Loucy (cell line): ENCODE results near the gene USH1C.

Experiments used
- EZH2phosphoT487 ChIP-seq: fragments of 200-600 bp; IDR thresholded peaks from 2 replicates; pipeline ENCODE4 v1.6.1; 2018; ENCODE audit warnings: antibody characterized with exemption, mild to moderate bottlenecking, moderate library complexity, borderline replicate concordance
- TF ChIP-seq, protein P1 (sequence below): fragments of 200-600 bp; sonication (generic); conservative IDR thresholded peaks from 2 replicates; pipeline ENCODE4 v1.5.1; 2014; ENCODE audit warnings: mild to moderate bottlenecking, antibody characterized with exemption, low read length

DNA sequence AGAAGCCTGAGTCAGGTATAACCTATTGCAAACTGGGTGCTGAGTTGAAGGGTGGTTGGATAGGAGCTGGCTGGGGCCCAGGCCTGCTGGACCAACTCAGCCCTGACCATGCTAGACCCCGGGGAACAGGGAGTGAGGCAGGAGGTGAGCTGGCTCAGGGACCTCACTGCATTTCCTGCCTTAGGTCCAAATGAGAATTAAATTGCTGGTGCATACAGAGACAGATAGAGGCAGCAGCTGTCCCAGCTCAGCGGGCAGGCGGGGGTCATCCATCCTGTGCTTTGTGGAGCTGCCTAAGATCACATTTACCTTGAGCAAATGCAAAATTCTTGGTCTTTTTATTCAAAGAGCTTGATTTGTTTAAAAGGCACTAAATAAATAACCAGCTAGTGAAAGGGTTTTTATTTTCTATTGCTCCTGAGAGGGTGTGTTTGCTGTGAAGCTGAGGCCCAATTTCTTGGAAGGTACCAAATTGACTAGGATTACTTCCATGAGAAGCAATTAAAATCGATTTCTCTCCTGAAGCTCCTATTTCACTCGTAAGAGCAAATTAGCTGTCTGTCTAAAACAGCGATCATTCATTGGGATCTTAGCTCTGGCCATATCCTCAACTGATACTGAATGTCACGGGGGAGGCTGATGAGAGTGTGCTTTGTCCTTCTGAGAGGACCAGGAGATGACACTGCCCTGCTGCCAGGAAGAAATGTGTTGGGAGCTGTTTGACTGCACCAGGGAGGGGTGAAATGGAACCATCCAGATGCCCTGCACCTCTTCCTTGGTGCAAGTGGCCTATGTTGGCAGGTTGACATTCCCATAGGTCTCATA, 24.9 kb downstream of the USH1C start:
- TF ChIP-seq, protein P1, sequence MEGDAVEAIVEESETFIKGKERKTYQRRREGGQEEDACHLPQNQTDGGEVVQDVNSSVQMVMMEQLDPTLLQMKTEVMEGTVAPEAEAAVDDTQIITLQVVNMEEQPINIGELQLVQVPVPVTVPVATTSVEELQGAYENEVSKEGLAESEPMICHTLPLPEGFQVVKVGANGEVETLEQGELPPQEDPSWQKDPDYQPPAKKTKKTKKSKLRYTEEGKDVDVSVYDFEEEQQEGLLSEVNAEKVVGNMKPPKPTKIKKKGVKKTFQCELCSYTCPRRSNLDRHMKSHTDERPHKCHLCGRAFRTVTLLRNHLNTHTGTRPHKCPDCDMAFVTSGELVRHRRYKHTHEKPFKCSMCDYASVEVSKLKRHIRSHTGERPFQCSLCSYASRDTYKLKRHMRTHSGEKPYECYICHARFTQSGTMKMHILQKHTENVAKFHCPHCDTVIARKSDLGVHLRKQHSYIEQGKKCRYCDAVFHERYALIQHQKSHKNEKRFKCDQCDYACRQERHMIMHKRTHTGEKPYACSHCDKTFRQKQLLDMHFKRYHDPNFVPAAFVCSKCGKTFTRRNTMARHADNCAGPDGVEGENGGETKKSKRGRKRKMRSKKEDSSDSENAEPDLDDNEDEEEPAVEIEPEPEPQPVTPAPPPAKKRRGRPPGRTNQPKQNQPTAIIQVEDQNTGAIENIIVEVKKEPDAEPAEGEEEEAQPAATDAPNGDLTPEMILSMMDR = no peak
- no peak for TF ChIP-seq EZH2phosphoT487
